ENCODE measurements around the gene VPS13A.

Gene VPS13A

DNA sequence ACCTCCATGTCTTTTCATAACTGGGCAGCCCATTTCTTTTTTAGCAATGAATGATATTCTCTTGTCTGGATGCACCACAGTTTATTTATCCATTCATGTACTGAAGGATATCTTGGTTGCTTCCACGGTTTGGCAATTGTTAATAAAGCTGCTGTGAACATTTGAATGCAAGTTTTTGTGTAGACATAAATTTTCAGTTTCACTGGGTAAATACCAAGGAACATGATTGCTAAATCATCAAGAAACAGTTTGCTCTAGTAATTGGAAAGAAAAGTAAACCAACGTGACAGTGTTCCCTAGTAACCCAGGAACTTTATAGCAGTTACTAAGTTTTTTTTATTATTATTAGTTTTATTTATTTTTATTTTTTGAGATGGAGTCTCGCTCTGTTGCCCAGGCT lies 100.4 kb downstream of the VPS13A start:
- DNase-seq (ENCODE audit: low spot score), result no peak
- TF ChIP-seq, protein P1, sequence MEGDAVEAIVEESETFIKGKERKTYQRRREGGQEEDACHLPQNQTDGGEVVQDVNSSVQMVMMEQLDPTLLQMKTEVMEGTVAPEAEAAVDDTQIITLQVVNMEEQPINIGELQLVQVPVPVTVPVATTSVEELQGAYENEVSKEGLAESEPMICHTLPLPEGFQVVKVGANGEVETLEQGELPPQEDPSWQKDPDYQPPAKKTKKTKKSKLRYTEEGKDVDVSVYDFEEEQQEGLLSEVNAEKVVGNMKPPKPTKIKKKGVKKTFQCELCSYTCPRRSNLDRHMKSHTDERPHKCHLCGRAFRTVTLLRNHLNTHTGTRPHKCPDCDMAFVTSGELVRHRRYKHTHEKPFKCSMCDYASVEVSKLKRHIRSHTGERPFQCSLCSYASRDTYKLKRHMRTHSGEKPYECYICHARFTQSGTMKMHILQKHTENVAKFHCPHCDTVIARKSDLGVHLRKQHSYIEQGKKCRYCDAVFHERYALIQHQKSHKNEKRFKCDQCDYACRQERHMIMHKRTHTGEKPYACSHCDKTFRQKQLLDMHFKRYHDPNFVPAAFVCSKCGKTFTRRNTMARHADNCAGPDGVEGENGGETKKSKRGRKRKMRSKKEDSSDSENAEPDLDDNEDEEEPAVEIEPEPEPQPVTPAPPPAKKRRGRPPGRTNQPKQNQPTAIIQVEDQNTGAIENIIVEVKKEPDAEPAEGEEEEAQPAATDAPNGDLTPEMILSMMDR (IDR thresholded peaks at IDR 0.05; ENCODE audit: borderline replicate concordance, control extremely low read depth, extremely low read depth, insufficient read depth, missing control alignments), result no peak
- in situ Hi-C loops (cut with MboI; ENCODE audit: low sequenced_read_pairs, unreplicated experiment), result no loop called here

DNA sequence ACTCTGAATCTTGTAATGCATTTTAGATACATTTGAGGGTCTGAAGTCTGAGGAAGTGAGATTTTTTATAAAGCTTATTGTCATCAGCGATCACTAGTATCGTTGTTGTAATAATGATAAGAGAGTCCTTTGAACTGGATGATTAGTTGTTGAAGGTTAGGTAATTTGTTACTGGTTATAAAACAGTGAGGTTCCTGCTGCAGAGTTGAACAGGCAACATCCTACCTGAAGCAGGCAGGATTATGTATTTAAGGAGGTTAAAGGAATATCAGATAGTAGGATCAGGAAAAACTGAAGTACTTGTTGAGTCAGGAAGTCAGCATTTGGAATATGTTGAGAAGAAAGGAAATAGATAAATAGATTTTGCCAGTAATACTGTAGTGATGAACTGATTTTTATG lies 106.7 kb downstream of the VPS13A start:
- DNase-seq (ENCODE audit: low spot score), result no peak
- TF ChIP-seq, protein P1 (IDR thresholded peaks at IDR 0.05; ENCODE audit: borderline replicate concordance, control extremely low read depth, extremely low read depth, insufficient read depth, missing control alignments), result no peak
- in situ Hi-C loops (cut with MboI; ENCODE audit: low sequenced_read_pairs, unreplicated experiment), result no loop called here

- DNase-seq (ENCODE audit: low spot score), result no peak
- in situ Hi-C loops (cut with MboI; ENCODE audit: low sequenced_read_pairs, unreplicated experiment), result no loop called here
- TF ChIP-seq, protein P1 (IDR thresholded peaks at IDR 0.05; ENCODE audit: borderline replicate concordance, control extremely low read depth, extremely low read depth, insufficient read depth, missing control alignments), result no peak
Measured at GRCh38 chr9:77284616-77285015, 107.3 kb downstream of the VPS13A start.

- in situ Hi-C loops (cut with MboI; ENCODE audit: low sequenced_read_pairs, unreplicated experiment), result no loop called here
- no peak for DNase-seq (ENCODE audit: low spot score)
Measured at GRCh38 chr9:77290373-77290772, 113.0 kb downstream of the VPS13A start.

DNA sequence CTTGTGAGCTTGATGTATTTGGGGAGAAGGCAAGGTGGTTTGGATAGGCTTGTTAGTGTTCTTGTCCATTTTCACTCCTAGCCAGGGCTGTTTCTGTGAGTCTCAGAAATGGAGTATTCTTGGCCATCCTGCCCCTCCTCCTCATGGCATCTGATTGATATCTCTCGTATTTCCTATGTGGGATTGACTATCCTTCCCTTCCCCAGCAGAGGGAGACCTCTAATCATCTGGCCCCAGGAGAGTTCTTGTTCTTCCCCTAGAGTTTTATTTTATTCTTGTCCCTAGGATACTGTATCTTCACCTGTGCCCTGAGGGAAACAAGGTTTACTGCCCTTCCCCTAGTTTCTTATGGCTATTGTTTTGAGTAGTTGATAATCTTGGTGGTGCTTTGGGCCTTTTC lies 114.4 kb downstream of the VPS13A start:
- TF ChIP-seq, protein P1 (IDR thresholded peaks at IDR 0.05; ENCODE audit: borderline replicate concordance, control extremely low read depth, extremely low read depth, insufficient read depth, missing control alignments), result no peak
- in situ Hi-C loops (cut with MboI; ENCODE audit: low sequenced_read_pairs, unreplicated experiment), result no loop called here
- no peak for DNase-seq (ENCODE audit: low spot score)

More at GRCh38 chr9:77290373-77290772, 113.0 kb downstream of the VPS13A start:
- TF ChIP-seq, protein P1 (IDR thresholded peaks at IDR 0.05; ENCODE audit: borderline replicate concordance, control extremely low read depth, extremely low read depth, insufficient read depth, missing control alignments), result no peak

- DNase-seq (ENCODE audit: low spot score), result no peak
- TF ChIP-seq, protein P1 (IDR thresholded peaks at IDR 0.05; ENCODE audit: borderline replicate concordance, control extremely low read depth, extremely low read depth, insufficient read depth, missing control alignments), result no peak
- in situ Hi-C loops (cut with MboI; ENCODE audit: low sequenced_read_pairs, unreplicated experiment), result no loop called here
Measured at GRCh38 chr9:77293949-77294348, 116.6 kb downstream of the VPS13A start.

DNA sequence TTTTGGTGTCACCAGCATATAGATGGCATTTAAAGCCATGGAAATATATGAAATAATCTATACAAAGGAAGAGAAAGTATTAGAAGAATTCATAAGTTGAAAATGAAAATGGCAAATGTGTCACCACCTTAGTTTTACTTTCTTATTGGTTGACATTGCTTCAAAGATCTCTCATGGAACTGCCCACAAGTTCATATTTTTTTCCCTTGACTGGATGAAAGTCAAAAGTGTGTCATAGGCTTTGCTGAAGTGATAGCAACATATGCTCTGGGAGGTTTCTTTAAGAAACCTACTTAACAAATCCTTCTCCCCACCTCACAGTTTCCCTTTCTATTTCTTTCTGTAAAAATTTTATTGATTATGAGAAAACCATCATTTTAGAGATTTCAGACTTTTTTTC lies 127.2 kb downstream of the VPS13A start:
- TF ChIP-seq, protein P1 (IDR thresholded peaks at IDR 0.05; ENCODE audit: borderline replicate concordance, control extremely low read depth, extremely low read depth, insufficient read depth, missing control alignments), result no peak
- in situ Hi-C loops (cut with MboI; ENCODE audit: low sequenced_read_pairs, unreplicated experiment), result no loop called here
- no peak for DNase-seq (ENCODE audit: low spot score)
